ENCODE results near the gene OTX2.

GRCh38 chr14:56812364-56813141, 2.3 kb upstream of the OTX2 start:
- TF ChIP-seq CTCF (IDR thresholded peaks at IDR 0.05), result no peak
- TF ChIP-seq POLR2A (IDR thresholded peaks at IDR 0.05), result no peak
- TF ChIP-seq POLR2AphosphoS5 (IDR thresholded peaks at IDR 0.05; ENCODE audit: insufficient read depth in 1 of 2, low read depth in 1 of 2), result no peak
